ENCODE results near the gene CFAP300. TPM values are rescaled to one million over a fixed set of nuclear protein-coding genes. Genes with fewer than 3 reads are reported as not detected.

Gene CFAP300
- total and polyA plus RNA-seq, 2 of the 8 experiments (the other 6 are each of a cell fraction or from before 2014, with no cell fraction given): 2.1 to 2.8 TPM

DNA sequence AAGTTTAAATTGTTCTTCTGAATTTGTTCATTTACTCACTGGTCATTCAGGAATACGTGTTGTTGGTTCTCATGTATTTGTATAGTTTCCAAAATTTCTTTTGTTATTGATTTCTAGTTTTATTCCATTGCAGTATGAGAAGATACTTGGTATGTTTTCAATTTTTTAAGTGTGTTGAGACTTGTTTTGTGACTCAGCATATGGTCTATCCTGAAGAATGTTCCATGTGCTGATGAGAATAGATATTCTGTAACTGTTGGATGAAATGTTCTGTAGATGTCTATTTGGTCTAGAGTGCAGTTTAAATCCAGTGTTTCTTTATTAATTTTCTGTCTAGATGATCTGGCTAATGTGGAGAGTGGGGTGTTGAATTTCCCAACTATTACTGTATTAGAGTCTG lies 23.5 kb downstream of the CFAP300 start:
- Histone ChIP-seq H3K56ac (replicated peaks; ENCODE audit: insufficient read length, low read depth, low read length) (no peak overlapping the region), H4K5ac (ENCODE audit: insufficient read length, low read depth, low read length) (no peak overlapping the region), H3K4me2 (ENCODE audit: insufficient read depth in 1 of 2, low read depth in 2 of 2, low read length in 2 of 2) (no peak overlapping the region), H3K4ac (replicated peaks; ENCODE audit: insufficient read length, low read depth, low read length) (no peak overlapping the region), H2BK20ac (ENCODE audit: low read length) (no peak overlapping the region), H3K79me1 (ENCODE audit: low read depth, low read length) (no peaks in the 10 kb centered on the region), H3K23ac (ENCODE audit: insufficient read length) (no peak overlapping the region), H2AFZ (ENCODE audit: low read length) (no peak overlapping the region), H2AK5ac (ENCODE audit: low read depth, low read length) (no peak overlapping the region), H4K8ac (ENCODE audit: extremely low read depth, insufficient read depth, low read length) (no peak overlapping the region), H3K14ac (ENCODE audit: insufficient read length) (no peak overlapping the region), H3K23me2 (ENCODE audit: low read depth, low read length) (no peaks in the 10 kb centered on the region), H3K18ac (ENCODE audit: extremely low read depth, low read length) (no peak overlapping the region), H4K91ac (replicated peaks; ENCODE audit: insufficient read length, low read length) (no peak overlapping the region), H3K27ac (ENCODE audit: low read depth, low read length) (no peak overlapping the region), H3K79me2 (ENCODE audit: control insufficient read depth in 1 of 2, insufficient read depth in 2 of 2, low read length in 2 of 2) (no peaks in the 10 kb centered on the region), H3K9ac (replicated peaks in 1 of 4; ENCODE audit: extremely low read depth in 1 of 4, low read depth in 3 of 4, low read length in 3 of 4) (no peak overlapping the region), H2BK120ac (replicated peaks; ENCODE audit: low read depth, low read length) (no peak overlapping the region), H3K27me3 (replicated peaks in 1 of 4; ENCODE audit: control insufficient read depth in 3 of 4, extremely low read depth in 1 of 4, insufficient read depth in 3 of 4, low read length in 3 of 4) (no peaks in the 10 kb centered on the region), H3K9me3 (ENCODE audit: insufficient read depth in 2 of 2, low read depth in 1 of 2, low read length in 1 of 2) (peaks cover 6 to 8% of the 10 kb centered on the region in 2 experiments; a peak in 2 of 4 replicates), H3K4me3 (ENCODE audit: extremely low read depth in 1 of 4, insufficient read depth in 2 of 4, low read depth in 3 of 4, low read length in 4 of 4) (no peak overlapping the region), H2BK5ac (ENCODE audit: low read depth, low read length) (no peak overlapping the region), H3K4me1 (replicated peaks in 1 of 4; ENCODE audit: control insufficient read depth in 3 of 4, insufficient read depth in 4 of 4, low read length in 3 of 4) (peaks cover 0 to 2% (median 0%) of the 10 kb centered on the region in 4 experiments; a peak in 1 of 7 replicates), H4K20me1 (replicated peaks in 1 of 2; ENCODE audit: control insufficient read depth in 1 of 2, insufficient read depth in 2 of 2, low read length in 2 of 2) (no peaks in the 10 kb centered on the region), H3K36me3 (ENCODE audit: control insufficient read depth in 2 of 4, insufficient read depth in 4 of 4, low read length in 3 of 4) (no peaks in the 10 kb centered on the region), H2BK12ac (ENCODE audit: low read depth, low read length) (no peak overlapping the region), H2BK15ac (ENCODE audit: low read length) (no peak overlapping the region)
- ChIA-PET CTCF (ENCODE audit: partially characterized antibody) (interaction anchor here (1.4 kb wide), 1 partner anchor 9 kb away, joined by 3 read pairs; no protein-coding TSS in a partner anchor), POLR2A (ENCODE audit: partially characterized antibody) (no interaction called here)
- DNase-seq (ENCODE audit: low read depth in 1 of 2, low spot score in 2 of 2) (no peak), FAIRE-seq (no peak)
- 0% methylated on average over 1 of the region's 1 CpG; no CpG with 5 or more reads in 1 of the 2 experiments for WGBS, 2 experiments (ENCODE audit: extremely low coverage in 1 of 2, insufficient coverage in 1 of 2, insufficient read length in 1 of 2, insufficient replicate concordance in 2 of 2, low coverage in 1 of 2, low lambda C conversion rate in 2 of 2, missing lambda C conversion rate in 1 of 2)
- TF ChIP-seq CHD2 (IDR thresholded peaks at IDR 0.05; ENCODE audit: low read length) (no peak), SP1 (IDR thresholded peaks at IDR 0.05; ENCODE audit: low read depth, low read length) (no peak), KDM4A (IDR thresholded peaks at IDR 0.05; ENCODE audit: low read depth, low read length, severe bottlenecking) (no peak), CBX8 (IDR thresholded peaks at IDR 0.05; ENCODE audit: borderline replicate concordance, low read depth, low read length) (no peak), CBX5 (IDR thresholded peaks at IDR 0.05; ENCODE audit: low read depth, low read length) (no peak)

Measured in H1 (cell line).